ENCODE data around the gene PEX13.
"Not testable (repeated sequence)": the region's sequence is repeated elsewhere in the genome, so short reads cannot be mapped to it uniquely, and the experiment has no call there.

PEX13 gene

DNA sequence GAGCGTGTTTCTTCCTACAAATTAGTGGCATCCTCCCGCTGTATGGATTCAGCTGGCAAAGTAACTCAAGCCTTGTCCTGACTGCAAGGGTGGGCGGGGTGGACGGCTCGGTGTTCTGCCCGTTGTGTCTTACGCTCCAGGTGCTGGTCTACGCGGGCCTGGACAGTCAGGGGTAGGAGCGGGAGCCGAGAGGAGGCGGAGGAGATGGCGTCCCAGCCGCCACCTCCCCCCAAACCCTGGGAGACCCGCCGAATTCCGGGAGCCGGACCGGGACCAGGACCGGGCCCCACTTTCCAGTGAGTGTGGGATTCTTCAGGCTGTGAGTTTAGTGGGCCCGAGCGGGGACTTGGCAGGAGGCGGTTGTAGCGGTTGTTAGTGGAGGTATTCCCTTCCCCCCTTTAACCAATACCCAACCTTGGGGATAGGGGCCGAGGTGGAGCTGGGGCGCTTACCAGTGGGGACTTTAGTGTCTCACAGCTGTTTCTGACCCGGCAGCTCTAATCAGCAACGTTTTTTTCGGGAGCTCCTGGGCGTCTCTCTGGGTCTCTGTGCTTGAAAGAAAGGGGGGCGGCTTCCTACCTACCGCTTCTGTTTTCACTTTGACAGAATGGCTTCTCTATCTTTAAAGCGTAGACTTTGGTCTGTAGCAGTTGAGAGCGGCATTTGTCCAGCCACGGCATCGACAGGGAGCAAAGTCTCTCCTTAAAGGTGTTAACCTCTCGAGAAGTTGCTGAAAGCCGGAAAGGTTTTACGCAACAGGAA is at the start of gene PEX13, which contains the start of gene PUS10:
Gene PEX13, plus strand, starts transcription at position 165 of the 762 bp plus-strand sequence. Its CDS starts 40 bp downstream, at position 205.
Gene PUS10, minus strand, starts transcription at position 700 of the 762 bp plus-strand sequence. CDS start 6,365 bp downstream, outside the sequence.
- peak; percentile 52 for DNase-seq

GRCh38 chr2:60972889-60973656 is 44.4 kb upstream of the PEX13 start:
- no peak for DNase-seq

DNA sequence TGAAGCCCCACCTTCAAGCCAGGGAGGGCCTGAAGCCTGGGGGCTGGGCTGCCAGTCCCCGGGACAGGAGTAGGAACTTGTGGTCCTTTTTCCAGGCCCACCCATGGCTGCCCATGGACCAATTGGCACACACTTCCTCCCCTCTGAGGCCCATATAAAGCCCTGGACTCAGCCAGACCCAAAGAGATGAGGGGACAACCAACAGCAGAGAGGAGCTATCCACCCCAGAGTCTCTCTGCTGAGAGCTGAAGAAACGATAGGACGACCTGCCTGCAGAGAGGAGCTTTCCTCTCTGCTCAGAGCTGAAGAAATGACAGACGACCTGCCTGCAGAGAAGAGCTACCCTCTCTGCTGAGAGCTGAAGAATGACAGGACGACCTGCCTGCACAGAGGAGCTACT is 43.8 kb upstream of the PEX13 start:
- DNase-seq, result no peak

DNA sequence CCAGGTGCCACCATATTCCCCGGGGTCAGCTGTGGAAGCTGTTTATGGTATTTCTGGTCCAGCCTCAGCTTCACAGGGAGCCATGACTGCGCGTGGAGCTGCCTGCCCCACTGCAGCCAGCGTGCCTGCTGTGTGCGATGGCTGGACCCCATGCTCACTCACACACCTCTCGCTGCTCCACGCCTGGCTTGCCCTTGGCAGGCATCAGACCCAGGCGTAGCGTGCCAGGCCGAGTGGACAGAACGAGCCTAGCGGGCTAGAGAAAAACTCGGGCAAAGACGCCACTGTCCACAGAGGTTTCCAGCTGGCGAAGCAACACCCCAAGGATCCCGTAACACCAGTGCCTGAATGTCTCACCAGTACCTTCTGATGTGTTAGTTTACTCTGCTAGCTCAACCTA is 42.9 kb upstream of the PEX13 start:
- no peak for DNase-seq

DNA sequence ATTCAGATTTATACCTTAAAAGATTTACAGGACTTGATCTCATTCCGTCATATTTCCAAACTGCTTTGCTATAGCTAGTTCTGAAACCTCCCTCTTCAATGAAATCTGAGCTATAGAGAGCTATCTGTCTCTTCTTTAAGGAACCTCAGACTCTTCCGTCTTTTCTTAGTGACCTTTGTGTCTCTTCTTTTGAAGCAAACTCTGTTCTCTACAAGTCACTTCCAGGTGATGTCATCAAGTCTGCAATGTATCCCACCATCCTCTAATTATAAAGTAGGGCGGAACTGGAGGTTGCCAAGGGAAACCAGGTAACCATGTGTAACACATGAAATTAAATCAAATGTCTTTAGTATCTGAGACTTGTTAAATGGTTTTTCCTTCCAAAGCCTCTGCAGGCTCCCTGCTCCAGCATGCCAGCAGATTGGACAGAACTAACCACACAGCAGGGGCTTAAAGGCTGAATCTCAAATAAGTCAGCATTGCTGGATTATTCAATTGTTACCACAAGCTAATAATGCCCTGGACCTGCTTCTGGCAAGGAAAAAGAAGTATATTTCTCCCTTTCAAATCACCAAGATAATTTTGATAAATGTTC is 41.2 kb upstream of the PEX13 start:
- DNase-seq, result no peak

- DNase-seq, result no peak
Observed at GRCh38 chr2:60976875-60977561, 40.5 kb upstream of the PEX13 start.

DNA sequence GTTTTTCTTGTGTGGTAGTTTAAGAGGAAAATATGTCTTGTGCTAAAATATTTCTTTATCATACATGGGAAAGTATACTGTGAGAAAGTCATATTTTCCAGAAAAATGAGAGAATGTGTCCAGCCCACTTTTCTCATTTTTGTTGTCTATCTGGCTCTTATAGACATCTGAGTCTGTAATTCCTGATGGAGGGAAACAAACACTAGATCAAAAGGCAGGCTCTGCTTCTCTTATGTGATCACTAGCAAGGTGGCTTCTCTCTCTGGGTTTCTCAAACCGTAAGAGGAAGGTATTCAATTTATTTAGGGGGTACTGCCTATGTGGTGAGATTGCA is 40.0 kb upstream of the PEX13 start:
- DNase-seq, result no peak

GRCh38 chr2:60979231-60979630 is 38.3 kb upstream of the PEX13 start:
- DNase-seq, result no peak

DNA sequence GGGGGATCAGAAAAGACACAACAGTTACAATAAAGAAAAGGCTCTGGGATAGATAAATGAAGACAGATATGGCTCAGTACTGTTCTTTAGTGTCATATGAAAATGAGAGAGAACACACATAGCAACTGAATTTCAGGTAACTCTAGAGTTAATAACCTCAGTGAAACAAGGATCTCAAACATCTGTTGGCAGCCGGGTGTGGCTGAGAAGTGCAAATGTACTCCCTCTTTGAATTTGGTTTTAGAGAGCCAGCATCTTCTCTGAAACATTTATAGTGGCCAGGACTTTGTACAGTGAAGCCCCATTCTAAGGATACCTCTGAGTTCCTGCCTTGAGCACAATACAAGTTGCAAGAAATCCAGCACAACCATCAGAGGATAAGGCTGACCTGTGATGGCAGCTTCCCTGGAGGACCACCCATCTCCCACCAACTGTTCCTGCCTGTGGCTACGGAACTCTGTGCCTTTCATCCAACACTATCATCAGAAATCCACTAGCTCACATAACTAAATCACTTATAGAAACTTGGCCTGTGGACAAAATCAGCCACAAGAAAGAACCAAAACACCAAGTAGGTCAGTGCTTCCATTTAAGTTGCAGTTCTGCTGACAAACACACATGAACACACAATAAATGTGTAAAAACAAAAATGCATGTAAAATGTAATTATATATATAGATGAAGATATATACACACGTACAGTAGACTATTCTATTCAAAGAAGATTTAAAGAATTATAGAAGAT is 37.3 kb upstream of the PEX13 start:
- DNase-seq, result no peak

DNA sequence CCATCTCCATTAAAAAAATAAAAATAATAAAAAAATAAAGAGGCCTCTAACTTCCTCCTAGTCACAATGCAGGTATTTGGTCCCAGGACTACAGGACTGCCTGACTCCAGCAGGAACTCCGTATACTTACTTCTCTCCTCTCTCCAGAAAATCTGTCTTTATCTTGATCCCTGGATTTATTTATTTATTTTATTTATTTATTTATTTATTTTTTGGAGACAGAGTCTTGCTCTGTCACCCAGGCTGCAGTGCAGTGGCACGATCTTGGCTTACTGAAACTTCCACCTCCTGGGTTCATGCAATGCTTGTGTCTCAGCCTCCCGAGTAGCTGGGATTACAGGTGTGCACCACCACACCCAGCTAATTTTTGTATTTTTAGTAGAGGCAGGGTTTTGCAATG is 35.5 kb upstream of the PEX13 start:
- DNase-seq, result not testable (repeated sequence)

DNA sequence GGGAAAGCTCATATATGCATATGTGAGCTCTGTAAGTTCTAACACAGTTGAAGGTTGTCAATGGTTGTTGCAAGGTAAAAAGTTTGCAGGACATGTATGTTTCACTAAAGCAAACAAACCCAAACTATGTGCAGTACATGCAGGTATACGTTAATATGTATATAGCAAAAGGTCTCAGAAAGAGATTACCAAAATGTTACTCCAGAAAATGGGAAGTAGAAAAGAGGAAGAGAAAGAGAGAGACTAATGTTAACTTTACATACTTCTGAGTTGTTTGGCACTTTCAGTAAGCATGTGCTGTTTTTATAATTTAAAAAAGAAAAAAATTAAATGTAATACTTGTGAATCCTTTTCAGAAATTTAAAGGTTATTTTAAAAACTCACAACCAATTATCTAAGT is 32.8 kb upstream of the PEX13 start:
- DNase-seq, result no peak

- no peak for DNase-seq
Observed at GRCh38 chr2:60987041-60987440, 30.5 kb upstream of the PEX13 start.

DNA sequence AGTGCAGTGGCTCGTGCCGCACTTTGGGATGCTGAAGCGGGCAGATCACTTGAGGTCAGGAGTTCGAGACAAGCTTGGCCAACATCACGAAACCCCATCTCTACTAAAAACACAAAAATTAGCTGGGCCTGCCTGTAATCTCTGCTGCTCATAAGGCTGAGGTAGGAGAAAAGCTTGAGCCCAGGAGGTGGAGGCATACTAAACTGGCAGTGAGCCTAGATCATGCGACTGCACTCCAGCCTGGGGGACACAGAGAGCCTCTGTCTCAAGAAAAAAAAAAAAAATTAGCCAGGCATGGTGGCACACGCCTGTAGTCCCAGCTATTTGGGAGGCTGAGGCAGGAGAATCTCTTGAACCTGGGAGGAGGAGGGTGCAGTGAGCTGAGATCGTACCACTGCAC is 29.9 kb upstream of the PEX13 start:
- not testable (repeated sequence) for DNase-seq

DNA sequence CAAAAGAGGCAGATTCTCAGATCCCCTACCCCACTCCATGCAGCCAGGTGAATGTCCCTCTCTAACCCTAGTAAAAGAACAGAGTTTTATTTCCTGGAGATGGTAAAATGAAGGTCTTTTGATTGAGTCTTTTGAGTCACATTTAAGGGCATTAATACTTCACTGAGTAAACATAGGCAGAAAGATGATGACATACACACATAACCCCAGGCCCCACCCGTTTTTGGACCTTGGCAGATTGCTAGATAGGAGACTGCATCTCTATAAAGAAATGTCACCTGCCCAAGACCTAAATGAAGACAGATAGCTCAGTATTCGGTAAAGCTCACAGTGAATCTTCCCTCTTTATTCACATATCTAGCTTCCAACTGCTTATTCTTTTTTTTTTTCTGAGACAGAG is 28.3 kb upstream of the PEX13 start:
- no peak for DNase-seq

GRCh38 chr2:60991644-60992043 is 25.9 kb upstream of the PEX13 start:
- DNase-seq, result no peak

- DNase-seq, result peak; percentile 60
Observed at GRCh38 chr2:60992985-60993392, 24.5 kb upstream of the PEX13 start.

GRCh38 chr2:60994131-60994530 is 23.4 kb upstream of the PEX13 start:
- DNase-seq, result no peak

DNA sequence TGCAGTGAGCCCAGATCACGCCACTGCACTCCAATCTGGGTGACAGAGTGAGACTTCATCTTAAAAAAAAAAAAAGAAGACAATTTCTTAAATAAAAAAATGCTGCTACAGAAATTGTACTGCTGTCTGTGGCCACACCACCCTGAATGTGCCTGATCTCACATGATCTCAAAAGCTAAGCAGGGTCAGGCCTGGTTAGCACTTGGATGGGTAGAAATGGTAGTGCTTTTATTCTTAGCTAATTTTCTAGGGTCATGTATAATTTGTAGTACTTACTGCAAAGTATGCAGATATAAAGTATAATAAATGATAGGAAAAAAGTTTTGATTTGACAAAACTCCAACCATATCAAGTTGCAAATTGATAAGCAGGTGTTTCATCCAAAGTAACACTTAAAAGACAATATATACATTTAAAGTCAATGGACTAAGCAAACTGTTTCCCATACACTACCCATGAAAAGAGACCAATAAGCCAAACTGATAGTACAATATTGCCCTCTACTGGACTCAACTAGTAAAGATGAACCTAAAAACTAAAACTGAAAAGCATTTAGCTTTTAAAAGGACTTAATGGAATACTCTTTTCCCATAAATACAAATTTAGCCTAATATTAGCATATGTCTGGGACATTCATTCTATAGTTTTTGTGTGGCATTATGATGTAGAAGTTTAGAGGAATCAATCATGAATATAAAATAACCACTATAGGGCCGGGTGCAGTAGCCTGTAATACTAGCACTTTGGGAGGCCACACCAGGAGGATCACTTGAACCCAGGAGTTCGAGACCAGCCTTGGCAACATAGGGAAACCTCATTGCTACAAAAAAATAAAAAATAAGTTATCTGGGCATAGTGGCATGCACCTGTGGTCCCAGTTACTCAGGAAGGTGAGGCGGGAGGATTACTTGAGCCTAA is 18.6 kb upstream of the PEX13 start:
- DNase-seq, result peak; percentile 37

- DNase-seq, result no peak
Observed at GRCh38 chr2:61005736-61006135, 11.8 kb upstream of the PEX13 start.

GRCh38 chr2:61006486-61007105 is 10.9 kb upstream of the PEX13 start:
- no peak for DNase-seq

- no peak for DNase-seq
Observed at GRCh38 chr2:61009355-61009754, 8.2 kb upstream of the PEX13 start.
